H1 (cell line): ENCODE data around the gene FBXO2. TPM values are rescaled to one million over a fixed set of nuclear protein-coding genes. Genes with fewer than 3 reads are reported as not detected.

Source experiments
- CTCF ChIA-PET: fragments of 300-600 bp; sonication (Branson Sonifier 250); formaldehyde crosslinking; loops from one replicate; lab custom pipeline; 2021; ENCODE audit not compliant: partially characterized antibody; lab: Charles Lee
- POLR2A ChIA-PET: fragments of 300-600 bp; sonication (Branson Sonifier 250); formaldehyde crosslinking; loops from one replicate; lab custom pipeline; 2021; ENCODE audit warnings: inconsistent platforms; ENCODE audit not compliant: partially characterized antibody; lab: Charles Lee
- DNase-seq, 2 experiments: peaks; one replicate each; pipeline versions ENCODE4 v3.0.0 to v3.0.0-alpha.2; 2010 to 2022; ENCODE audit warnings: low spot score in 2 of 2, low read depth in 1 of 2, mixed read lengths in 1 of 2
- FAIRE-seq: peaks from 2 replicates; lab custom pipeline; 2011; peaks lifted over from hg19 to GRCh38; lab: Jason Lieb, UNC
- H2AFZ ChIP-seq: 2 replicates; pipeline ENCODE4 v1.8.1; 2012; ENCODE audit warnings: low read length, inconsistent platforms
- H2AK5ac ChIP-seq: 2 replicates; pipeline ENCODE4 v1.6.1; 2013; ENCODE audit warnings: low read depth, low read length
- H2BK120ac ChIP-seq: replicated peaks from 2 replicates; pipeline ENCODE3; 2013; ENCODE audit warnings: low read depth, low read length, inconsistent platforms
- H2BK12ac ChIP-seq: 2 replicates; pipeline ENCODE4 v1.6.1; 2013; ENCODE audit warnings: low read depth, low read length
- H2BK15ac ChIP-seq: 2 replicates; pipeline ENCODE4 v1.6.1; 2013; ENCODE audit warnings: low read length
- H2BK20ac ChIP-seq: 2 replicates; pipeline ENCODE4 v1.6.1; 2013; ENCODE audit warnings: low read length
- H2BK5ac ChIP-seq: 2 replicates; pipeline ENCODE4 v1.6.1; 2013; ENCODE audit warnings: low read depth, low read length
- H3K14ac ChIP-seq: 2 replicates; pipeline ENCODE4 v1.6.1; 2013; ENCODE audit warnings: inconsistent platforms; ENCODE audit not compliant: insufficient read length
- H3K18ac ChIP-seq: 2 replicates; pipeline ENCODE4 v1.6.1; 2013; ENCODE audit warnings: low read length; ENCODE audit errors: extremely low read depth
- H3K23ac ChIP-seq: 2 replicates; pipeline ENCODE4 v1.6.1; 2013; ENCODE audit warnings: inconsistent platforms; ENCODE audit not compliant: insufficient read length
- H3K23me2 ChIP-seq: 2 replicates; pipeline ENCODE4 v1.6.1; 2013; ENCODE audit warnings: low read depth, low read length
- H3K27ac ChIP-seq: 2 replicates; pipeline ENCODE4 v1.6.1; 2011; ENCODE audit warnings: low read depth, low read length, inconsistent platforms
- H3K27me3 ChIP-seq, 4 experiments: replicated peaks in 1 of 4; 1 replicate in 1 of 4; 2 replicates in 3 of 4; pipeline versions ENCODE4 v1.6.1 to v1.8.1; 2011 to 2013; ENCODE audit warnings: low read length in 3 of 4, mild to moderate bottlenecking in 3 of 4, inconsistent platforms in 2 of 4, mixed read lengths in 2 of 4, moderate library complexity in 1 of 4; ENCODE audit not compliant: control insufficient read depth in 3 of 4, insufficient read depth in 3 of 4; ENCODE audit errors: extremely low read depth in 1 of 4
- H3K36me3 ChIP-seq, 4 experiments: 2 replicates each; pipeline versions ENCODE4 v1.6.1 to v1.8.1; 2011 to 2013; ENCODE audit warnings: mild to moderate bottlenecking in 4 of 4, low read length in 3 of 4, moderate library complexity in 2 of 4, control low read depth in 1 of 4, inconsistent platforms in 1 of 4; ENCODE audit not compliant: insufficient read depth in 4 of 4, control insufficient read depth in 2 of 4
- H3K4ac ChIP-seq: replicated peaks from 2 replicates; pipeline ENCODE3; 2013; ENCODE audit warnings: low read length, low read depth, mixed read lengths, inconsistent platforms; ENCODE audit not compliant: insufficient read length
- H3K4me1 ChIP-seq, 4 experiments: replicated peaks in 1 of 4; 1 replicate in 1 of 4; 2 replicates in 3 of 4; pipeline versions ENCODE4 v1.6.1 to v1.8.1; 2011 to 2013; ENCODE audit warnings: low read length in 3 of 4, inconsistent platforms in 2 of 4, mixed read lengths in 1 of 4; ENCODE audit not compliant: insufficient read depth in 4 of 4, control insufficient read depth in 3 of 4
- H3K4me2 ChIP-seq, 2 experiments: 2 replicates each; pipeline versions ENCODE4 v1.6.1 to v1.8.1; 2011 to 2013; ENCODE audit warnings: low read depth in 2 of 2, low read length in 2 of 2, control low read depth in 1 of 2, inconsistent platforms in 1 of 2, mild to moderate bottlenecking in 1 of 2; ENCODE audit not compliant: insufficient read depth in 1 of 2
- H3K4me3 ChIP-seq, 4 experiments: fragments of 200-600, 300-600 bp in 1 of 4; sonication (generic), shearing (Covaris generic), sonication (Bioruptor Twin) in 1 of 4; 2 replicates each; pipeline versions ENCODE4 v1.5.1 to v1.8.1; 2011 to 2016; ENCODE audit warnings: low read length in 4 of 4, low read depth in 3 of 4, control low read depth in 2 of 4, inconsistent platforms in 2 of 4, mild to moderate bottlenecking in 2 of 4, mixed read lengths in 1 of 4, moderate library complexity in 1 of 4; ENCODE audit not compliant: insufficient read depth in 2 of 4; ENCODE audit errors: extremely low read depth in 1 of 4
- H3K56ac ChIP-seq: replicated peaks from 2 replicates; pipeline ENCODE3; 2013; ENCODE audit warnings: low read depth, mild to moderate bottlenecking, mixed read lengths, low read length, inconsistent platforms; ENCODE audit not compliant: insufficient read length
- H3K79me1 ChIP-seq: 2 replicates; pipeline ENCODE4 v1.6.1; 2013; ENCODE audit warnings: low read depth, low read length, control low read depth
- H3K79me2 ChIP-seq, 2 experiments: 2 replicates each; pipeline versions ENCODE4 v1.6.1 to v1.8.1; 2012 to 2013; ENCODE audit warnings: low read length in 2 of 2, mild to moderate bottlenecking in 2 of 2, inconsistent platforms in 1 of 2; ENCODE audit not compliant: insufficient read depth in 2 of 2, control insufficient read depth in 1 of 2
- H3K9ac ChIP-seq, 4 experiments: replicated peaks in 1 of 4; 1 replicate in 1 of 4; 2 replicates in 3 of 4; pipeline versions ENCODE4 v1.6.1 to v1.8.1; 2011 to 2013; ENCODE audit warnings: low read depth in 3 of 4, low read length in 3 of 4, control low read depth in 2 of 4, mild to moderate bottlenecking in 2 of 4, moderate library complexity in 2 of 4, inconsistent platforms in 1 of 4; ENCODE audit errors: extremely low read depth in 1 of 4
- H3K9me3 ChIP-seq, 2 experiments: 2 replicates each; pipeline versions ENCODE4 v1.6.1 to v1.8.1; 2012 to 2013; ENCODE audit warnings: mild to moderate bottlenecking in 2 of 2, moderate library complexity in 2 of 2, control low read depth in 1 of 2, inconsistent platforms in 1 of 2, low read depth in 1 of 2, low read length in 1 of 2, mixed read lengths in 1 of 2; ENCODE audit not compliant: insufficient read depth in 2 of 2
- H4K20me1 ChIP-seq, 2 experiments: replicated peaks in 1 of 2; 2 replicates each; pipeline versions ENCODE3 to v1.8.1; 2011 to 2013; ENCODE audit warnings: inconsistent platforms in 2 of 2, low read length in 2 of 2, mild to moderate bottlenecking in 1 of 2; ENCODE audit not compliant: insufficient read depth in 2 of 2, control insufficient read depth in 1 of 2
- H4K5ac ChIP-seq: 2 replicates; pipeline ENCODE4 v1.6.1; 2013; ENCODE audit warnings: low read length, low read depth, mixed read lengths, inconsistent platforms; ENCODE audit not compliant: insufficient read length
- H4K8ac ChIP-seq: 2 replicates; pipeline ENCODE4 v1.8.0; 2013; ENCODE audit warnings: mild to moderate bottlenecking, moderate library complexity, low read length, inconsistent platforms; ENCODE audit not compliant: insufficient read depth; ENCODE audit errors: extremely low read depth
- H4K91ac ChIP-seq: replicated peaks from 2 replicates; pipeline ENCODE3; 2013; ENCODE audit warnings: low read length, mixed read lengths, inconsistent platforms; ENCODE audit not compliant: insufficient read length
- CHD2 ChIP-seq: IDR thresholded peaks from 2 replicates; pipeline ENCODE4 v1.6.1; 2012; ENCODE audit warnings: low read length, improper control_type of control experiment
- HDAC2 ChIP-seq, 2 experiments: fragments of 300-600 bp in 1 of 2; sonication (generic) in 1 of 2; IDR thresholded peaks; 2 replicates each; pipeline ENCODE4 v1.6.1; 2011 to 2012; ENCODE audit warnings: low read depth in 2 of 2, low read length in 2 of 2, mild to moderate bottlenecking in 2 of 2, moderate library complexity in 2 of 2, borderline replicate concordance in 1 of 2, inconsistent platforms in 1 of 2
- MAFK ChIP-seq: IDR thresholded peaks from 2 replicates; pipeline ENCODE4 v1.6.1; 2012; ENCODE audit warnings: low read depth, mild to moderate bottlenecking, improper control_type of control experiment, low read length
- WGBS, 2 experiments: shearing (Covaris generic) in 1 of 2; methylation state at CpG; one replicate each; pipeline versions ENCODE4 v1.1.6 to v1.1.7; 2013 to 2015; ENCODE audit warnings: low lambda C conversion rate in 2 of 2, mixed read lengths in 2 of 2, inconsistent platforms in 1 of 2, low coverage in 1 of 2, missing lambda C conversion rate in 1 of 2; ENCODE audit not compliant: insufficient replicate concordance in 2 of 2, insufficient coverage in 1 of 2, insufficient read length in 1 of 2; ENCODE audit errors: extremely low coverage in 1 of 2, missing lambda C conversion rate in 1 of 2; 5-methylcytosine and 5-hydroxymethylcytosine counted together
- polyA plus RNA-seq, 7 experiments: library from polyadenylated mRNA; depleted of rRNA in 3 of 7; stranded (reverse) in 5 of 7; unstranded in 2 of 7; fragments of >200 nt in 5 of 7; fragments of 200-250 nt in 2 of 7; gene quantifications; 1 replicate in 5 of 7; 2 replicates in 1 of 7; 4 replicates in 1 of 7; pipeline versions ENCODE4 v1.2.1 to v1.2.3, GENCODE V29; 2011 to 2013; ENCODE audit warnings: missing spikeins in 2 of 7, mixed read lengths in 2 of 7
- total RNA-seq: library from RNA; stranded (reverse); fragmentation: NEBNext Ultra II Directional; extraction: Animal tissue kit (Norgen Biotek cat#: 25700); gene quantifications from 2 replicates; pipeline ENCODE4 v1.2.1, GENCODE V29; 2021

FBXO2 gene
- total and polyA plus RNA-seq, 2 of the 8 experiments (the other 6 are each of a cell fraction or from before 2014, with no cell fraction given) = 51.3 to 57.9 TPM

- Histone ChIP-seq H3K27me3 (peaks cover 0 to 2% (median 0%) of the 10 kb centered on the region in 4 experiments; a peak in 1 of 7 replicates), H3K36me3 (no peaks in the 10 kb centered on the region; a peak in 1 of 8 replicates), H4K91ac (no peak overlapping the region), H4K5ac (no peak overlapping the region), H3K23me2 (no peaks in the 10 kb centered on the region), H2BK120ac (no peak overlapping the region), H3K4me3 (no peak overlapping the region), H3K23ac (no peak overlapping the region), H4K8ac (no peak overlapping the region; the same call in 1 of the 2 replicates), H3K27ac (no peak overlapping the region), H2AK5ac (no peak overlapping the region), H4K20me1 (no peaks in the 10 kb centered on the region), H3K14ac (no peak overlapping the region), H3K9ac (no peak overlapping the region), H3K79me2 (no peaks in the 10 kb centered on the region), H2AFZ (no peak overlapping the region), H3K18ac (no peak overlapping the region), H3K9me3 (no peaks in the 10 kb centered on the region), H3K4ac (no peak overlapping the region), H3K4me2 (no peak overlapping the region), H3K79me1 (no peaks in the 10 kb centered on the region), H2BK12ac (no peak overlapping the region; the same call in 1 of the 2 replicates), H2BK20ac (no peak overlapping the region), H2BK15ac (no peak overlapping the region), H2BK5ac (no peak overlapping the region), H3K56ac (no peak overlapping the region), H3K4me1 (no peaks in the 10 kb centered on the region)
- no peak for DNase-seq
- CTCF ChIA-PET = interaction anchor here (0.6 to 2.6 kb wide), 10 partner anchors 13 to 240 kb away, joined by 3 to 15 read pairs (median 5); no protein-coding TSS in a partner anchor
- 87% methylated on average over 6 of the region's 7 CpGs; no CpG with 5 or more reads in 1 of the 2 experiments for WGBS, 2 experiments
- POLR2A ChIA-PET = interaction anchor here (0.5 to 1.4 kb wide), 2 partner anchors 16 to 202 kb away, joined by 3 read pairs; no protein-coding TSS in a partner anchor
- TF ChIP-seq HDAC2 (IDR thresholded peaks at IDR 0.05; ENCODE audit: borderline replicate concordance in 1 of 2, low read depth in 2 of 2, low read length in 2 of 2) = no peak
- TF ChIP-seq CHD2 = no peak
- no peak for TF ChIP-seq MAFK
- FAIRE-seq = no peak
These were observed 37.5 kb downstream of the FBXO2 start for GRCh38 chr1:11616766-11617165.
